IPS DF 4.7 (cell line): ENCODE measurements around the gene DDX39A.
"Not testable (repeated sequence)": the region's sequence is repeated elsewhere in the genome, so short reads cannot be mapped to it uniquely, and the experiment has no call there.

Experiments used
- DNase-seq: peaks from one replicate; pipeline ENCODE4 v3.0.0-alpha.2; 2013; ENCODE audit warnings: low spot score; ENCODE audit errors: extremely low read depth

The DDX39A gene

GRCh38 chr19:14419106-14419813 is at the start of gene DDX39A:
Gene DDX39A (minus strand): TSS chr19:14419341. CDS start chr19:14413220, 6,121 bp downstream.
- peak; percentile 97 for DNase-seq

DNA sequence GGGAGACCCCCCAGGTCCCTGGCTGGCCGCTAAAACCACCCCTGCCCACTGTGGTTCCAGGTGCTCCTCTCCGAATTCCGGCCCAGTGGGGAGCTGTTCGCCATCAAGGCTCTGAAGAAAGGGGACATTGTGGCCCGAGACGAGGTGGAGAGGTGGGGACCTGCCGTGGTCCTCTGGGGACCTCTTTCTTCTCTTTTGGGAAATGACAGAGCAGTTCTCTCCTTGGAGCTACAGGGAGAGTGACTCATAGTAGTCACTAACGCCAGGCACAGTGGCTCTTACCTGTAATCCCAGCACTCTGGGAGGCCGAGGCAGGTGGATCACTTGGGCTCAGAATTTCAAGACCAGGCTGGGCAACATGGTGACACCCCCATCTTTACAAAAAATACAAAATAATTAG is 48.7 kb upstream of the DDX39A start:
- no peak for DNase-seq

DNA sequence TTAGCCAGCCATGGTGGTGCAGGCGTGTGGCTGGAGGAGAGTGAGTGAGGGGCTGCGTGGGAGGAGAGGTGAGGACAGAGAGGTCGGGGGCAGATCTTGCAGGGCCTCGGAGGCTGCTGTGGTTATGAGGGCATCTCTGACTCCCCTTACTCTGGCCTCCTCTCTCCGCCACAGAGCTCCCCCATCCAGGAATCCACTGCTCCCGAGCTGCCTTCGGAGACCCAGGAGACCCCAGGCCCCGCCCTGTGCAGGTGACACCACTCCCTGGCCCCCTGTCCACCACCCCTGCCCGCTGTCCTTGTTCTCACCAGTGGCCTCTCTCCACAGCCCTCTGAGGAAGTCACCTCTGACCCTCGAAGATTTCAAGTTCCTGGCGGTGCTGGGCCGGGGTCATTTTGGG is 48.2 kb upstream of the DDX39A start:
- no peak for DNase-seq

DNA sequence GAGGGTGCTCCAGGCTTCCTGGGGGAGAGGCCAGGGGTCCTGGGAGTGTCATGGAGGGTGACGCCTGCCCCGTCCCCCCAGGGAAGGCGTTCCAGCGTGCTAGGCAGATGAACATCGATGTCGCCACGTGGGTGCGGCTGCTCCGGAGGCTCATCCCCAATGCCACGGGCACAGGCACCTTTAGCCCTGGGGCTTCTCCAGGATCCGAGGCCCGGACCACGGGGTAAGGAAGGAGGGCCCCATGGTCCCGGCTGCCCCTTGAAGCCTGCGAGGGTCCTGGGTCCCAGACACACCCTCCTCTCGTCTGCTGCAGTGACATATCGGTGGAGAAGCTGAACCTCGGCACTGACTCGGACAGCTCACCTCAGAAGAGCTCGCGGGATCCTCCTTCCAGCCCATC is 44.6 kb upstream of the DDX39A start:
- no peak for DNase-seq

GRCh38 chr19:14462401-14462800 is 43.3 kb upstream of the DDX39A start:
- not testable (repeated sequence) for DNase-seq

GRCh38 chr19:14460935-14461334 is 41.8 kb upstream of the DDX39A start:
- no peak for DNase-seq

DNA sequence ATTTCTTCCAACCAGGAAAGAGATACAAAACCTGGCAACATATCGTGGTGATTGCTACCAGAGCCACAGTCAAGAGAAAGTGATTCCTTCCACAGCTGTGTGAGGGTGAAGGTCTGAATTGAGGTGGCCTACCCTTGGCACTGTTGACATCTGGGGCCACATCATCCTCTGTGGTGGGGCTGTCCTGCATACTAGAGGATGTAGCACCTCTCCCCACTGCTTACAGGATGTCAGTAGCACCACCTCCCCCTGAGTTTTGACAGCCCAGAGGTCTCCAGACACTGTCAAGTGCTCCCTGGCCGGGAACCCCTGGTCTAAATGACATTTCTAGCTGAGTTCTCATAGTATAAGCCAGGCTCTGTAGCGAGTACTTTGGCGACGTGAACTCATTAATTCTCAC is 40.6 kb upstream of the DDX39A start:
- no peak for DNase-seq

DNA sequence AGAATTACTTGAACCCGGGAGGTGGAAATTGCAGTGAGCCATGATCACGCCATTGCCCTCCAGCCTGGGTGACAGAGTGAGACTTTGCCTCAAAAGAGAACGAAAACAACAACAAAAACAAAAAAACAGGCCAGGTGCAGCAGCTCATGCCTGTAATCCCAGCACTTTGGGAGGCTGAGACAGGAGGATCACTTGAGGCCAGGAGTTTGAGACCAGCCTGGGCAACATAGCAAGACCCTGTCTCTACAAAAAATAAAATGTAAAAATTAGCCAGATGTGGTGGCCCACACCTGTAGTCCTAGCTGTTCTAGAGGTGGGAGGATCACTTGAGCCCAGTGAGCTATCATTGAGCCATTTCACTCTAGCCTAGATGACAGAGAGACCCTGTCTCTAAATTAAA is 33.2 kb upstream of the DDX39A start:
- not testable (repeated sequence) for DNase-seq

- DNase-seq = no peak
Measured at GRCh38 chr19:14450876-14451275, 31.7 kb upstream of the DDX39A start.

DNA sequence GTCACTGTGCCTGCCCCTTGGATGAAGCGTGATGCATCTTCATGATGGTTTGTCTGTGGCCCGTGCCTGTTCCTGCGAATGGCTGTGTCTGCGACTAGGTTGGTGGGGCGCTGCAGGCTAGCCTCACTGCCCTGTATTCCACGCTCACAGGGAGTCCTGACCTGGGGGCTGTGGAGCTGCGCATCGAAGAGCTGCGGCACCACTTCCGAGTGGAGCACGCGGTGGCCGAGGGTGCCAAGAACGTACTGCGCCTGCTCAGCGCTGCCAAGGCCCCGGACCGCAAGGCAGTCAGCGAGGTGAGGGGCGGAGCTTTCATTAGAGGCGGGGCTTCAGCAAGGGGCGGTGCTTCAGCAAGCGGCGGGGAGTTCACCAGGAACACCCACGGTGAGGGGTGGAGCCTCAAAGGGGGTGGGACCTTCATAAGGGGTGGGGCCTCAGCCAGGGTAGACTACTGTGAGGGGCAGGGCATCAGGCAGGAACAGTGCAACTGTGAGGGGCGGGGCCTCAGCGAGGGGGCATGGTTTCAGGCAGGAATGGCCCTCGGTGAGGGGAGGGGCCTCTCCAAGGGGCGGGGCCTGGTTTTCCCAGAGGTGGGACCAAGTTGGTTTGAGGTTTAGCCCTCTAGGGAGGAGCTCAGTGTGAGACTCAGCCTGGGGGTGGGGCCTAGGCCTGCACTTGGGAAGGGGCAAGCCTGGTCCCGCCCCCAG is 31.2 kb upstream of the DDX39A start:
- DNase-seq = peak; percentile 78

DNA sequence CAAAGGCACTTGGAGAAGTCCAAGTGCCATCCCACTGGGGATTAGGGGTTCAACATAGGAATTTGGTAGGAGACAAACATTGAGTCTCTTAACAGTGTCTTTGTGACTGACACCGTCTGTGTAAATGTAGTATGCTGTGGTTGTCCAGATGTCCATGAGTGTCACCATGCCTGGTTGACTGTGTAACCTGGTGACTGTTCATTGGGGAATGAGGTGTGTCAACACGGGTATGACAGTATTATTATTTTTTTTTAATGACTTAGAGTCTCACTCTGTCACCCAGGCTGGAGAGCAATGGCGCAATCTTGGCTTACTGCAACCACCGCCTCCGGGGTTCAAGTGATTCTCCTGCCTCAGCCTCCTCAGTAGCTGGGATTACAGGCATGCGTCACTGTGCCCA is 30.2 kb upstream of the DDX39A start:
- no peak for DNase-seq

- no peak for DNase-seq
Measured at GRCh38 chr19:14446336-14447036, 27.3 kb upstream of the DDX39A start.

GRCh38 chr19:14443632-14444216 is 24.6 kb upstream of the DDX39A start:
- no peak for DNase-seq

GRCh38 chr19:14442891-14443631 is 23.9 kb upstream of the DDX39A start:
- no peak for DNase-seq

DNA sequence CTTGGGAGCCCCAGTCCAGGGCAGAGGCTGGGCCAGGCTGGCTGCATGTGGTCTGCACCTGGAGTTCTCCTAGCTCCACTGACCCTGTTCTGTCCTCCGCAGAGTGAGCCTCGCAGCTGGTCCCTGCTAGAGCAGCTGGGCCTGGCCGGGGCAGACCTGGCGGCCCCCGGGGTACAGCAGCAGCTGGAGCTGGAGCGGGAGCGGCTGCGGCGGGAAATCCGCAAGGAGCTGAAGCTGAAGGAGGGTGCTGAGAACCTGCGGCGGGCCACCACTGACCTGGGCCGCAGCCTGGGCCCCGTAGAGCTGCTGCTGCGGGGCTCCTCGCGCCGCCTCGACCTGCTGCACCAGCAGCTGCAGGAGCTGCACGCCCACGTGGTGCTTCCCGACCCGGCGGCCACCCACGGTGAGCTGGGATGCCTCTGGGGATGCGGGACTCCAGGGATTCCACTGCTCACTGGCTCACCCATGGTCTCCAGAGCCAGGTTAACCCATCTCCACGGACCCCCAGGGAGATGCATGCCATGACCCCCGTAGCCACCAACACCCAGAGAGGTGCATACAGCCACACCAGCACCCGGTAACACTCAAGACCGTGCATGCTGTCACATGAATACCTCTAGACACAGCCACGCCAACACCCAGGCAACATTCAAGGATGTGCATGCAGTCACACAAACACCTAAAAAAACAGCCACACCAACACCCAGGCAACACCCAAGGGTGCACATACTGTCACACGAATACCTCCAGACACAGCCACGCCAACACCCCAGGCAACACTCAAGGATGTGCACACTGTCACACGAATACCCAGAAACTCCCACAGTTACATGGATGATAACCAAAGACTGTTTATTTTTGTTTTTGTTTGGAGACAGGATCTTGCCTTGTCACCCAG is 22.1 kb upstream of the DDX39A start:
- no peak for DNase-seq

DNA sequence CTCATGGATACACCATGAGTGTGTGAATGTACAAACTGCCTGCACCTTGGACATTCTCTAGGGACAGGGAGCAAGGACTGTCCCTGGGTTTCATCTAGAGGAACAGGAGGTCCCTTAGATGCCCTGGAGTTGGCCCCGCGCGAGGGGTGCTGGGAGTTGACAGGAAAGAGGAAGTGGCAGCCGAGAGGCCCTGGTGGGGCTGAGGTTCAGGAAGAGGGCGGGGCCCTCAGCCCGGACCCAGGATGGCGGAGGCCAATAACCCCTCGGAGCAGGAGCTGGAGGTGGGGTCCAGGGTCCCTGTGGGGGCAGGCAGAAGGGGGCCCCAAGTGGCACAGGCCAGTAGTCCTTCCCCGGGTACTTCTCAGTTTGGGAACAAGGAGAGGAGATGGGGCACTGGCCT is 20.9 kb upstream of the DDX39A start:
- DNase-seq = no peak

DNA sequence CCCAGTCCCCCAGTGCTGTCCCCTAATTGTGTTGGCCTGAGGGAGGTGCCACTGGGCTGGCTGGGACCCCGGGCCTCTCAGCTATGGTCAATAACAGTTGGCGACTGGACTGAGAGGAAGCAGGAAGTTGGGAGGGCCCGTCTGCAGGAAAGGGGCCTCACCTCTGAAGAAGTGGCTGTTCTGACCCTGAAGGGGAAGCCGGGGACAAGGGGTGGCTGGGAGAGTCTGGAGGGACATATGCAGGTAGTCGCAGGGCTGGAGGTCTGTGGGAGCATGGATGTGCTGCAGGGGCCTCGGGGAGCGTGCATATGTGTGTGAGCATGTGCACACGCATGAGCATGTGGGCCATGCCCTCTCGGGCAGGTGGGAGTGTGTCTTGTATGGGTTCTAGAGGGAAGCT is 19.9 kb upstream of the DDX39A start:
- DNase-seq = no peak

DNA sequence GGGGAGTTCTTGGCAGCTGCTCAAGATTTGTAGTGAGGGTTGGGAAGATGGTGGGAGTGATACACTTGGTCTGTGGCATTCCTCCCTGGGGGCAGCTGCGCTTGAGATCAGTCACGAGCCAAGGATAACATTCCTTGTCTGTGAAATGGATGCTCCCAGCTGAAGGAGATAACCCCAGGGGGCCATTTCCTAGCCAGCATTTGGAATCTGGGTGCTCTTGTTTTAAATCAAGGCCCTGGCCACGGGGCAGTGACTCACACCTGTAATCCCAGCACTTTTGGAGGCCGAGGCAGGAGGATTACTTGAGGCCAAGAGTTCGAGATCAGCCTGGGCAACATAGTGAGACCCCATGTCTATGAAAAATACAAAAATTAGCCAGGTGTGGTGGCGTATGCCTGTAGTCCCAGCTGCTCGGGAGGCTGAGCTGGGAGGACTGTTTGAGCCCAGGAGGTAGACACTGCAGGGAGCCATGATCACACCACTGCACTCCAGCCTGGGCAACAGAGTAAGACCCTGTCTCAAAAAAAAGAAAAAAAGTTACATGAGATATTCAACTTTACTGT is 18.5 kb upstream of the DDX39A start:
- DNase-seq = no peak

GRCh38 chr19:14435320-14436050 is 16.3 kb upstream of the DDX39A start:
- no peak for DNase-seq
